Caco-2 (cell line): Measurements from ENCODE around the gene SLC10A3. TPM values are rescaled to one million over a fixed set of nuclear protein-coding genes. Genes with fewer than 3 reads are reported as not detected.

ENCODE experiments used
- BruUV-seq: library from RNA; stranded (reverse); fragments of 400-500 nt; replicated peaks from 2 replicates; lab custom pipeline; 2021; lab: Mats Ljungman, UMichigan
- CTCF ChIA-PET: fragments of 300-600 bp; sonication (Branson Sonifier 250); formaldehyde crosslinking; loops from one replicate; lab custom pipeline; 2022; ENCODE audit warnings: antibody characterized with exemption; lab: Charles Lee
- POLR2A ChIA-PET: fragments of 300-600 bp; sonication (Branson Sonifier 250); formaldehyde crosslinking; loops from one replicate; lab custom pipeline; 2022; ENCODE audit warnings: antibody characterized with exemption; lab: Charles Lee
- DNase-seq, 2 experiments: peaks; one replicate each; pipeline versions ENCODE4 v3.0.0 to v3.0.0-alpha.2; 2020 to 2022
- H3K27me3 ChIP-seq: replicated peaks from 2 replicates; pipeline ENCODE4 v1.6.0; 2011; ENCODE audit warnings: low read length; ENCODE audit not compliant: control insufficient read depth, insufficient read depth
- H3K36me3 ChIP-seq: 2 replicates; pipeline ENCODE4 v1.5.1; 2011; ENCODE audit warnings: low read length; ENCODE audit not compliant: control insufficient read depth, insufficient read depth
- H3K4me1 ChIP-seq: fragments of 250-450 bp; sonication (Bioruptor Pico); 2 replicates; pipeline ENCODE4 v1.5.1; 2020; ENCODE audit warnings: mild to moderate bottlenecking
- H3K4me3 ChIP-seq: 2 replicates; pipeline ENCODE4 v1.5.1; 2011; ENCODE audit warnings: low read depth, mild to moderate bottlenecking, control low read depth, low read length
- H3K9me3 ChIP-seq: fragments of 250-450 bp; sonication (Bioruptor Pico); 2 replicates; pipeline ENCODE4 v1.5.1; 2020; ENCODE audit warnings: mild to moderate bottlenecking, moderate library complexity
- H3K27ac Mint-ChIP-seq: one replicate; pipeline ENCODE4 v1.8.0; 2022; ENCODE audit warnings: mixed read lengths; ENCODE audit not compliant: unreplicated experiment
- H3K27me3 Mint-ChIP-seq: one replicate; pipeline ENCODE4 v1.8.0; 2022; ENCODE audit warnings: mixed read lengths; ENCODE audit not compliant: insufficient read depth, unreplicated experiment
- H3K36me3 Mint-ChIP-seq: one replicate; pipeline ENCODE4 v1.8.0; 2022; ENCODE audit warnings: mild to moderate bottlenecking, mixed read lengths; ENCODE audit not compliant: insufficient read depth, unreplicated experiment
- H3K4me1 Mint-ChIP-seq: one replicate; pipeline ENCODE4 v1.8.0; 2022; ENCODE audit warnings: low read depth, mixed read lengths; ENCODE audit not compliant: unreplicated experiment
- H3K4me3 Mint-ChIP-seq: one replicate; pipeline ENCODE4 v1.8.0; 2022; ENCODE audit warnings: mild to moderate bottlenecking, moderate library complexity, mixed read lengths; ENCODE audit not compliant: unreplicated experiment
- H3K9me3 Mint-ChIP-seq: one replicate; pipeline ENCODE4 v1.8.0; 2022; ENCODE audit warnings: mixed read lengths; ENCODE audit not compliant: unreplicated experiment
- intact Hi-C: fragments of 100-400 bp; cut with micrococcal nuclease; formaldehyde crosslinking; loops from one replicate; pipeline ENCODE4 v1.10.0; 2022; ENCODE audit not compliant: unreplicated experiment
- total RNA-seq: library from RNA; stranded (reverse); gene quantifications from 2 replicates; pipeline ENCODE4 v1.2.3, GENCODE V29; 2022
- TF ChIP-seq, protein P1 (sequence below), 2 experiments: fragments of 200-600 bp in 1 of 2; IDR thresholded peaks; 1 replicate in 1 of 2; 2 replicates in 1 of 2; pipeline versions ENCODE4 v1.5.1 to v1.8.0; 2011 to 2022; ENCODE audit warnings: antibody characterized with exemption in 1 of 2, control low read depth in 1 of 2, inconsistent platforms in 1 of 2, low read depth in 1 of 2, low read length in 1 of 2, mild to moderate bottlenecking in 1 of 2, moderate library complexity in 1 of 2; ENCODE audit not compliant: insufficient read depth in 1 of 2, severe bottlenecking in 1 of 2, unreplicated experiment in 1 of 2

SLC10A3 gene
- total RNA-seq, 1 experiment from 2014 or later: 22.5 TPM

- Mint-ChIP-seq H3K27ac (peak overlapping the region; percentile 93), H3K4me3 (peak overlapping the region; percentile 98), H3K9me3 (no peaks in the 10 kb centered on the region), H3K27me3 (no peaks in the 10 kb centered on the region), H3K36me3 (peaks cover 29% of the 10 kb centered on the region), H3K4me1 (no peaks in the 10 kb centered on the region)
- intact Hi-C loops: no loop called here
- POLR2A ChIA-PET: interaction anchor here (1.1 to 1.2 kb wide), 2 partner anchors 33 to 60 kb away, joined by 3 read pairs; partner anchors contain the start of gene SLC10A3
- no peaks in the 10 kb centered on the region for H3K27me3 ChIP-seq
- H3K4me1 ChIP-seq: no peaks in the 10 kb centered on the region
- CTCF ChIA-PET: interaction anchor here (1.0 to 1.2 kb wide), 2 partner anchors 69 to 84 kb away, joined by 3 to 4 read pairs; no protein-coding TSS in a partner anchor
- BruUV-seq: no TSS peak
- no peaks in the 10 kb centered on the region for H3K9me3 ChIP-seq
- TF ChIP-seq, protein P1, sequence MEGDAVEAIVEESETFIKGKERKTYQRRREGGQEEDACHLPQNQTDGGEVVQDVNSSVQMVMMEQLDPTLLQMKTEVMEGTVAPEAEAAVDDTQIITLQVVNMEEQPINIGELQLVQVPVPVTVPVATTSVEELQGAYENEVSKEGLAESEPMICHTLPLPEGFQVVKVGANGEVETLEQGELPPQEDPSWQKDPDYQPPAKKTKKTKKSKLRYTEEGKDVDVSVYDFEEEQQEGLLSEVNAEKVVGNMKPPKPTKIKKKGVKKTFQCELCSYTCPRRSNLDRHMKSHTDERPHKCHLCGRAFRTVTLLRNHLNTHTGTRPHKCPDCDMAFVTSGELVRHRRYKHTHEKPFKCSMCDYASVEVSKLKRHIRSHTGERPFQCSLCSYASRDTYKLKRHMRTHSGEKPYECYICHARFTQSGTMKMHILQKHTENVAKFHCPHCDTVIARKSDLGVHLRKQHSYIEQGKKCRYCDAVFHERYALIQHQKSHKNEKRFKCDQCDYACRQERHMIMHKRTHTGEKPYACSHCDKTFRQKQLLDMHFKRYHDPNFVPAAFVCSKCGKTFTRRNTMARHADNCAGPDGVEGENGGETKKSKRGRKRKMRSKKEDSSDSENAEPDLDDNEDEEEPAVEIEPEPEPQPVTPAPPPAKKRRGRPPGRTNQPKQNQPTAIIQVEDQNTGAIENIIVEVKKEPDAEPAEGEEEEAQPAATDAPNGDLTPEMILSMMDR (IDR thresholded peaks at IDR 0.05; ENCODE audit: insufficient read depth in 1 of 2, low read depth in 1 of 2, low read length in 1 of 2, severe bottlenecking in 1 of 2, unreplicated experiment in 1 of 2): no peak
- H3K36me3 ChIP-seq: no peaks in the 10 kb centered on the region
- peak overlapping the region; percentile 72 for H3K4me3 ChIP-seq
- peak; percentile 74 to 83 for DNase-seq
Observed at GRCh38 chrX:154457491-154458115, 32.8 kb downstream of the SLC10A3 start.

DNA sequence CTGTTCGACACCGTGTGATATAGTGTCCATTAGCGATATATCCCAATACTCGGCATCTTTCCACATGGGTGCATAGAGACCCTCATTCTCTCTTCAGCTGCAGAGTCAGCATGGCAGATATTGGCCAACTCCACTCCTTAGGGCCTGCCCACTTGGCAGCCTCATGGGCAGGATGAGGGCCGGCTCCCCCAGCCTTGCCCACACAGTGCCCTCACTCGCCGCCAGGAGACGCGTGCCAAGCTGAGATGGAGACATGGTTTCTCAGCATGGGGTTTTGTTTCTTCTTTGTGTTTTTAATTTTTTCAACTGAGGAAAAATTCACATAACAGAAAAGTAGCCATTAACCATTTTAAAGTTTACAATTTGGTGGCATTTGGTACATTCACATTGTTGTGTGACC, 37.6 kb downstream of the SLC10A3 start:
- Mint-ChIP-seq H3K4me1 (no peaks in the 10 kb centered on the region), H3K27ac (no peak overlapping the region), H3K9me3 (no peaks in the 10 kb centered on the region), H3K36me3 (peaks cover 21% of the 10 kb centered on the region), H3K27me3 (no peaks in the 10 kb centered on the region), H3K4me3 (no peak overlapping the region)
- ChIA-PET CTCF (interaction anchor here (0.7 kb wide), 1 partner anchor 643 kb away, joined by 5 read pairs; no protein-coding TSS in a partner anchor), POLR2A (interaction anchor here (0.6 kb wide), 2 partner anchors 33 to 38 kb away, joined by 3 to 5 read pairs; partner anchors contain the start of genes SLC10A3 and UBL4A)
- intact Hi-C loops: no loop called here
- no TSS peak for BruUV-seq
- H3K36me3 ChIP-seq: no peaks in the 10 kb centered on the region
- no peaks in the 10 kb centered on the region for H3K9me3 ChIP-seq
- H3K27me3 ChIP-seq: no peaks in the 10 kb centered on the region
- no peaks in the 10 kb centered on the region for H3K4me1 ChIP-seq
- H3K4me3 ChIP-seq: no peak overlapping the region
- no peak for DNase-seq
- TF ChIP-seq, protein P1 (IDR thresholded peaks at IDR 0.05; ENCODE audit: insufficient read depth in 1 of 2, low read depth in 1 of 2, low read length in 1 of 2, severe bottlenecking in 1 of 2, unreplicated experiment in 1 of 2): no peak

GRCh38 chrX:154450312-154450711, 40.1 kb downstream of the SLC10A3 start:
- no peaks in the 10 kb centered on the region for H3K4me1 Mint-ChIP-seq
- no peak for DNase-seq
- no peak overlapping the region for H3K27ac Mint-ChIP-seq
- TSS peak; percentile 61 for BruUV-seq
- TF ChIP-seq, protein P1 (IDR thresholded peaks at IDR 0.05; ENCODE audit: insufficient read depth in 1 of 2, low read depth in 1 of 2, low read length in 1 of 2, severe bottlenecking in 1 of 2, unreplicated experiment in 1 of 2): no peak
- H3K9me3 Mint-ChIP-seq: no peaks in the 10 kb centered on the region
- no peaks in the 10 kb centered on the region for H3K9me3 ChIP-seq
- CTCF ChIA-PET: no interaction called here
- H3K4me3 Mint-ChIP-seq: no peak overlapping the region
- H3K4me3 ChIP-seq: no peak overlapping the region
- no peaks in the 10 kb centered on the region for H3K36me3 ChIP-seq
- POLR2A ChIA-PET: no interaction called here
- peaks cover 28% of the 10 kb centered on the region for H3K36me3 Mint-ChIP-seq
- no peaks in the 10 kb centered on the region for H3K27me3 Mint-ChIP-seq
- no peaks in the 10 kb centered on the region for H3K4me1 ChIP-seq
- intact Hi-C loops: no loop called here
- no peaks in the 10 kb centered on the region for H3K27me3 ChIP-seq
